ENCODE measurements around the gene CYSTM1.

DNA sequence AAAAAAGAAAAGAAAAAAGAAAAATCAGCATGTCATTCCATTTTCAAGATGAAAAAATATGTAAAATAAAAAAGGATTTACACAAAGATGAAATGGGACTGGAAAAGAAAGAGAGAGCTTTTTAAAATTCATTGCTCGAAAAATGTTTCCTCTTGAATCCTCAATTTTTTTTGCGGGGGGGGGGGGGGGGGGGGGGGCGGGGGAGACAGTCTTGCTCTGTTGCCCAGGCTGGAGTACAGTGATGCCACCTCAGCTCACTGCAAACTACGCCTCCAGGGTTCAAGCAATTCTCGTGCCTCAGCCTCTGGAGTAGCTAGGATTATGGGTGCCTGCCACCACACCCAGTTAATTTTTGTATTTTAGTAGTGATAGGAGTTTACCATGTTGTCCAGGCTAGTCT is 111.4 kb downstream of the CYSTM1 start:
- TF ChIP-seq, protein P1, sequence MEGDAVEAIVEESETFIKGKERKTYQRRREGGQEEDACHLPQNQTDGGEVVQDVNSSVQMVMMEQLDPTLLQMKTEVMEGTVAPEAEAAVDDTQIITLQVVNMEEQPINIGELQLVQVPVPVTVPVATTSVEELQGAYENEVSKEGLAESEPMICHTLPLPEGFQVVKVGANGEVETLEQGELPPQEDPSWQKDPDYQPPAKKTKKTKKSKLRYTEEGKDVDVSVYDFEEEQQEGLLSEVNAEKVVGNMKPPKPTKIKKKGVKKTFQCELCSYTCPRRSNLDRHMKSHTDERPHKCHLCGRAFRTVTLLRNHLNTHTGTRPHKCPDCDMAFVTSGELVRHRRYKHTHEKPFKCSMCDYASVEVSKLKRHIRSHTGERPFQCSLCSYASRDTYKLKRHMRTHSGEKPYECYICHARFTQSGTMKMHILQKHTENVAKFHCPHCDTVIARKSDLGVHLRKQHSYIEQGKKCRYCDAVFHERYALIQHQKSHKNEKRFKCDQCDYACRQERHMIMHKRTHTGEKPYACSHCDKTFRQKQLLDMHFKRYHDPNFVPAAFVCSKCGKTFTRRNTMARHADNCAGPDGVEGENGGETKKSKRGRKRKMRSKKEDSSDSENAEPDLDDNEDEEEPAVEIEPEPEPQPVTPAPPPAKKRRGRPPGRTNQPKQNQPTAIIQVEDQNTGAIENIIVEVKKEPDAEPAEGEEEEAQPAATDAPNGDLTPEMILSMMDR (IDR thresholded peaks at IDR 0.05), result no peak
- TF ChIP-seq RFX5 (IDR thresholded peaks at IDR 0.05) (no peak), POLR2A (IDR thresholded peaks at IDR 0.05; ENCODE audit: low read length) (no peak), RAD21 (conservative IDR thresholded peaks at IDR 0.05 in 1 of 2, IDR thresholded peaks at IDR 0.05 in 1 of 2) (no peak), CHD2 (IDR thresholded peaks at IDR 0.05; ENCODE audit: low read length, partially characterized antibody) (no peak), KDM1A (IDR thresholded peaks at IDR 0.05; ENCODE audit: low read depth) (no peak), ZFP36 (IDR thresholded peaks at IDR 0.05; ENCODE audit: borderline replicate concordance, partially characterized antibody) (no peak), RNF2 (IDR thresholded peaks at IDR 0.05; ENCODE audit: borderline replicate concordance, low read depth) (no peak), KDM5A (IDR thresholded peaks at IDR 0.05) (no peak), HEYL (CRISPR knock-in tag; IDR thresholded peaks at IDR 0.05) (no peak), NR3C1 (IDR thresholded peaks at IDR 0.05) (no peak)
- TF ChIP-seq, protein P2, sequence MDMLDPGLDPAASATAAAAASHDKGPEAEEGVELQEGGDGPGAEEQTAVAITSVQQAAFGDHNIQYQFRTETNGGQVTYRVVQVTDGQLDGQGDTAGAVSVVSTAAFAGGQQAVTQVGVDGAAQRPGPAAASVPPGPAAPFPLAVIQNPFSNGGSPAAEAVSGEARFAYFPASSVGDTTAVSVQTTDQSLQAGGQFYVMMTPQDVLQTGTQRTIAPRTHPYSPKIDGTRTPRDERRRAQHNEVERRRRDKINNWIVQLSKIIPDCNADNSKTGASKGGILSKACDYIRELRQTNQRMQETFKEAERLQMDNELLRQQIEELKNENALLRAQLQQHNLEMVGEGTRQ (IDR thresholded peaks at IDR 0.05), result no peak
- TF ChIP-seq, protein P3, sequence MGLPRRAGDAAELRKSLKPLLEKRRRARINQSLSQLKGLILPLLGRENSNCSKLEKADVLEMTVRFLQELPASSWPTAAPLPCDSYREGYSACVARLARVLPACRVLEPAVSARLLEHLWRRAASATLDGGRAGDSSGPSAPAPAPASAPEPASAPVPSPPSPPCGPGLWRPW (IDR thresholded peaks at IDR 0.05), result no peak
- TF ChIP-seq, protein P4, sequence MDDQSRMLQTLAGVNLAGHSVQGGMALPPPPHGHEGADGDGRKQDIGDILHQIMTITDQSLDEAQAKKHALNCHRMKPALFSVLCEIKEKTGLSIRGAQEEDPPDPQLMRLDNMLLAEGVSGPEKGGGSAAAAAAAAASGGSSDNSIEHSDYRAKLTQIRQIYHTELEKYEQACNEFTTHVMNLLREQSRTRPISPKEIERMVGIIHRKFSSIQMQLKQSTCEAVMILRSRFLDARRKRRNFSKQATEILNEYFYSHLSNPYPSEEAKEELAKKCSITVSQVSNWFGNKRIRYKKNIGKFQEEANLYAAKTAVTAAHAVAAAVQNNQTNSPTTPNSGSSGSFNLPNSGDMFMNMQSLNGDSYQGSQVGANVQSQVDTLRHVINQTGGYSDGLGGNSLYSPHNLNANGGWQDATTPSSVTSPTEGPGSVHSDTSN (IDR thresholded peaks at IDR 0.05), result no peak

Data from A549 (cell line).